Activated CD8-positive, alpha-beta memory T cell treated with anti-CD3 and anti-CD28 coated beads, Interleukin-2, amount 50 U/mL, for 24 hours (primary cell): Measurements from ENCODE around the gene MIER1.
"Not testable (repeated sequence)": the region's sequence is repeated elsewhere in the genome, so short reads cannot be mapped to it uniquely, and the experiment has no call there.

ENCODE experiments used
- DNase-seq: peaks from one replicate; pipeline ENCODE4 v3.0.0-alpha.2; 2020; ENCODE audit errors: extremely low read depth

The MIER1 gene

DNA sequence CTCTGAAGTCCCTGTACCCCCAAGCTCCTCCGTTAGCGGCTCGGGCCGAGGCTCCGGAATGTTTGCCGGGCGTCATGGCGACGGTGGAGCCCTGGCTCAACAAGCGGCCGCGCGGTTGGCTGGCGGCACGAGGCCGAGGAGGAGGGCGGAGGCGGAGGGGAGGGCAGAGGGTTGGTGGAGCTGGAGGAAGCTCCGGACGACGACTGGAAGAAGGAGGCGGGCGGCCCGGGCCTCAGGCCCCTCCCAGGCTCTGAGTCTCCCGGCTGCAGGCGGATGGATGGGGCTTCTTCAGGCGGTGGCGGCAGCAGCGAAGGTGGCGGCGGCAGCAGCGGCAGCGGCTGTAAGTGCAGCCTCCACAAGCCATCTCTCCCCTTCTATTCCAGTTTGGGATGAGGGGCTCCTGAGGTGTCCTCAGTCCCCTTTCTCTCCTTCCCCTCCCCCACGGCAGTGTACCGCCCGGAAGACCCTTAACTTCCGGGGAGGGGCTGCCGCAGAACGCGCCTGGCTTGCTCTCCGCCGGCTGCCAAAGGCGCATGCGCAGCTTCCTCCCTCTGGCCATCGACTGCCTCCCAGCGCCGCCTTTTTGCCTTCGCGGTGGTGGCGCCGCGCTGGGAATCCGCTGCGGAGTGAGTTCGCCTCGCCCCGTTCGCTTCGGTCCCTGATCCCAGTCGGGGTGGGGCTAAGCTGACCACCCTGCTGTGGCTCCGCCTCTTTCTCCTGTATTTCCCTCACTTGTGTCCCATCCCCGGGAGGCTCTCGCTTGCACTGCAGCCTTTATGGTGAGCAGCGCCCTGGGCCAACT lies at the start of gene MIER1, which contains the start of gene DNAI4:
TSS of gene MIER1 (plus strand) at position 235 of the 802 bp plus-strand sequence. CDS start at position 274, 39 bp downstream.
TSS of gene DNAI4 (minus strand) at position 101 of the 802 bp plus-strand sequence. CDS start at position 76, 25 bp downstream.
- DNase-seq = peak; percentile 90

DNA sequence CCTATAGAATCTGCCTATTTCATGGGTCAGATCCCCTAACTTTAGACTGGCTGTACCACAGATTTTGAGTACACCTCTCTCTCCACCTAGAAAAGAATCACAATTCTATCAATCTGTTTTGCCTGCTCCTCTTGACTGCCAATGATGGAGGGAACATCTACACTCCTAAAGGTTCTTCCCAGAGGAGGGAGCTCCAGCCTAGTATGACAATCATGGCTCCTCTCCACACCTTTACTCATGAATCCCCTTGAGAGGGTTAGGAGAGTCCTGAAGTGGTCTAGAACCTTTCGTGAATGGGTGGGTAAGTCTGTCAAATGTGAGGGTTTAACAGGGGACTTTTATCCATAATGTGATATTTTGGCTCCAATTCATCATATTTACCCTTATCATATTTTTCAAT lies 48.1 kb upstream of the MIER1 start:
- DNase-seq = no peak

DNA sequence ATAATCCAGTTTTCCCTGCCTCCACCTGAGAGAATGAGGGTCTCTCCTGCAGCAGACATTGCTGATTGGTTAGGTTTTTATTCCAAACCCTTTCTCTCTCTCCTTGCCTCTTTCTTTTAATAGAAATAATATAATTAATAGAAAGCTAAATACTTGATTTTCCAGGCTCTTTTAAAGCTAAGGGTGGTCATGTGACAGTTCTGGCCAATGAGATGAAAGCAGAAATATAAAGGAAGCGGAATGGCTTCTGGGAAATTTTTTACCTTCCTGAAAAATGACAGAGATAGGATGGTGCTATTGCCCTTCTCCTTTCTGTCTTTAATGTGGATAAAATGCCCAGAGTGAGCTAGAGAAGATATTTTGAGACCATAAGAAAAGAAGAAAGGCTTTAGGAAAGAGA lies 35.8 kb upstream of the MIER1 start:
- DNase-seq = no peak

DNA sequence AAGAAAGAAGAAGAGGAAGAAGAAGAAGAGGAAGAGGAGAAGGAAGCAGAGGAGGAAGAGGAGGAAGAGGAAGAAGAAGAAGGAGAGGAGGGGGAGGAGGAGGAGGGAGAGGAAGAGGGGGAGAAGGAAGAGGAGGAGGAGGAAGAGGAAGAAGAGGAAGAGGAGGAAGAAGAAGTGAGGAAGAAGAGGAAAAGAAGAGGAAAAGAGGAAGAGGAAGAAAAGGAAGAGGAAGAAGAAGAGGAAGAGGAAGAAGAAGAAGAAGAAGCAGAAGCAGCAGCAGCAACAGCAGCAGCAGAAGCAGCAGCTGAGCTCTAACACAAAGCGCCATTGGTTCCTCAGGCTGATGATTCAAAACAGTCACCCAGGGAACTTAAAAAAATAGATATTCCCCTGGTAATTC lies 34.2 kb upstream of the MIER1 start:
- no peak for DNase-seq

DNA sequence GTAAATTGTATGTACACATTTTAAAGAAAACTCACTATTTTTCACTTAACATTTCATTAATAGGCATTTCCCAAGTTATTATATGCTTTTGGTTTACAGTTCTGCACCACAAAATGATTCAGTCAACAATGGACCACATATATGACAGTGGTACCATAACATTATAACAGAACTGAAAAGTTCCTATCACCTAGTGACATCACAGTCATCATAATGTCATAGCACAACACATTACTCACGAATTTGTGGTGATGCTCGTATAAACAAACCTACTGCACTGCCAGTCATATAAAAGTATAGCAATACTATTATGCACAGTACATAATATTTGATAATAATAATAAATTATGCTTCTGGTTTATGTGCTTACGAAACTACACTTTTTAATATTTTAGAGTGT lies 31.1 kb upstream of the MIER1 start:
- DNase-seq = no peak

DNA sequence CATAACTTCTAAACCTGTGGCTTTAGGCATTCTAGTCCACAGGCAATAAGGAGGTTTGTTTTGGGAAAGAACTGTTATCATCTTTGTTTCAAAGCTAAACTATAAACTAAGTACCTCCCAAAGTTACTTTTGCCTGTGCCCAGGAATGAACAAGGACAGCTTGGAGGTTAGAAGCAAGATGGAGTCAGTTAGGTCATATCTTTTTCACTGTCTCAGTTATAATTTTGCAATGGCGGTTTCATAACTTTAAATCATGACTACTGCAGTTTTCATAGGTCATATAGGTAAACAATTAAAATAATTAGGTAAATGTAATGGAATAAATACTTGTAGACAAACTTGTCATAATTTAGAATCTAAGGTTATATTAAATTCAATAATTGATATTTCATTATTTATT lies 9.6 kb upstream of the MIER1 start:
- DNase-seq = not testable (repeated sequence)

DNA sequence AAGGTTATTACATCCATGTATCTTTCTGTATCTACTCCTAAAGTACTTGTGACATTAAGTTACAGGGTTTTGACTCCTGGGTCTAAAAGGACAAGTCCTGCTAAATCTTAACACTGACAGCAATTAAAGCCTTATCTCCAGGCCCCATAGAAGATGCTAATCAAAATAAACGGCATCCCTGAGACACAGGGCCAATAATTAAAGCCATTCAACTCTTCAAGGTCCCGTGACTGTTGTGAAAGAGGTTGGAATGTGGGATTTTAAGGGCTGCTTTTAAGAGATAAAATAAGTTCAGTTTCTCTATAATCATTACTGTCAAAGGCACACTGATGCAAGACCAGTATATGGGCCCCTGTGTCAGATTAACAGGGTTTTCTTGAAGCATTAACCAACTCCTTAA lies 8.5 kb upstream of the MIER1 start:
- DNase-seq = no peak

DNA sequence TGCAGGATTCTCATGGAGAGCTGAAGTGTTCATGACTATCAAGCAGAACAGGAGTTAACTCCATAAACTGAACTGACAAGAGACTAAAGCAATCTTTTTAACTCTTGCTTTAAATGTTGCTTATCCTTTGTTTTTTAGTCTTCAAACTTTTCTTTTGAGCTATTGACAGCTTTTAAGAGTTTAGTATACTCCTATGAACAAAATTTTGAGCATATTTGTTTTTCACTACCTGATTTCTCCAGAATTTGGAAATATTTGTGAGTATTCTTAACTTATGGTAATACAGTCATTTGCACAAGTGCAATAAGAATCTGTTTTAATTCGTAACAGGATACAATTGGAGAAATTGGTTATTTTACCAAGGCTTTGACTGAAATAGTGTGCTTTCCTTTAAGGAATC lies 7.3 kb upstream of the MIER1 start:
- DNase-seq = no peak

DNA sequence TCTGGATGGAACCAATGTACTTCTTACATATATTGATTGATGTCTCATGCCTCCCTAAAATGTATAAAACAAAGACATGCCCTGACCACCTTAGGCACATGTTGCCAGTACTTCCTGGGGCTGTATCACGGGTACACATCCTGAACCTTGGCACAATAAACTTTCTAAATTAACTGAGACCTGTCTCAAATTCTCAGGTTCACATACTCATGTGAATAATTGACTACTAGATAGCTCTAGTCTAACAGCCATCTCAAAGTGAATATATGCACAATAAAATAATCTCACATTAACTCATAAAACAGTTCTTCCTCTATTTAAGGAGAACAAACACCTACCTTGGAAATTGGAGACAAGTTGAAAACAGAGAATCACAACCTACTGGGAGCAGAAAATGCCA lies 5.7 kb upstream of the MIER1 start:
- no peak for DNase-seq

DNA sequence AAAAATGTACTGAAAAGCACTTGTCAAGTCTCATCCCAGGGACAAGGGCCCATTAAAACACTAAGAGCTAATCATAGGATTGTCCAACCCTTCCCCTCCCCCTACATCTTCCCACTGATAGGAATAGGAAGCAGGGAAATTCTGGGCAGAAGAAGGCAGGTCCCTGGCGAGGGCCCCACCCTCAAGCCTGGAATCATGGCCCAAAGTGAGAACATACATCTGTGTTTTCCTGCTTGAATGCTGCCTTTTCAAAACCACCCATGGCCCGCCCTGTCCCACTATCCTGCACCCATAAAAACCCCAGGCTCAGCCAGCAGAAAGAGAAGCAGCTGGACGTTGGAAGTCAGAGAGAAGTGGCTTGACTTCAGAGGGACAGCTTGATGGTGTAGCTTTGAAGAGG lies 5.0 kb upstream of the MIER1 start:
- DNase-seq = no peak

DNA sequence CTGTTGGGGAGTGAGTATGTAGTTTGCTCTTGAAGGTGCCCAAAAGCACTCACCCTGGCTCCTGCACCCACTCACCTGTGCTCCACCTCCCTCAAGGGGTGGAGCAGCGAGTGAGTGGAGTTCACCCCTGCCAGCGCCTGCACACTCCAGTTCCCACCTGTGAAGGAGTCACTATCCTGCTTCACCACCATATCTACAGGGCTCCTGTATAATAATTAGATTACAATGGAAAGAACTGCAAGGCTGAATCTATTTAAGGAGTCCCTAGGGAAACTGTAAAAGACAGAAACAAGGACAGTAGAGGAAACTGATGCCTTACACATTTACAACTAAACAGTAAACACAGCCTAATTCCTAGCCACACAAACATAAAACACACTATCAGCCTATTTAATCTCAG lies 4.2 kb upstream of the MIER1 start:
- no peak for DNase-seq

DNA sequence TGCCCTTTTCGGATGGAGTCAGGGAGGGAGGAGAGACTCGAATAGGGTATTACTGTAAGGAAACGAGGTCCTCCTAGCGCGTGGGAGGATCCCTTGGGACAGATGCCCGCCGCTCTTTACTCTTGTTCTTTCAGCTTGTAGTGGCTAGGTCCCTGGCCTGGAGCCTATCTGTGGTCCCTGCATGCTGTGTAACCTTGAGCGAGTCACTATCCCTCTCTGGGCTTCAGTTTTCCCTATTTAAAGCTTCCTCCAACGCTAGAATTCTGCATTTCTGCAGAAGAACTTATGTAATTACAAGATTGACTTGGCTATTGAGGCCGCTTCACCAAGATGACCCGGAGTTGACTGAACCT lies 744 bp downstream of the MIER1 start:
- no peak for DNase-seq

DNA sequence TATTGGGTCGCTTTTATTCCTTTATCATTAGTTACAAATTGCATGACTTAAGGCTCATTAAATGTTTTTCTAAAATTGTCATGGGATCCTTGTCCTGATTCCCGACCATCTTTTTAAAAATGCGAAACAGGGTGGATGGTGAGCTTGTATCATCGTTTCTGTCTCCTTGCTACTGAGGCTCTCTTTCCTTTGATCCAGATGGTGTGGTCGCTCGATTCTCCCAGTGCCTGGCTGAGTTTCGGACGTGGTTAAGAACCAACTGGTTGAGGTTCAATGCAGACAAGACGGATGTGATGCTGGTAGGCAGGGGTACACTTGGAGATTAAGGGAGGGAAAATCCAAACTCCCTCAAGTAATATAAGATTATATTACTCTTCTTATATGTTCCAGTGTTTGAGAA lies 1.2 kb downstream of the MIER1 start:
- DNase-seq = no peak

DNA sequence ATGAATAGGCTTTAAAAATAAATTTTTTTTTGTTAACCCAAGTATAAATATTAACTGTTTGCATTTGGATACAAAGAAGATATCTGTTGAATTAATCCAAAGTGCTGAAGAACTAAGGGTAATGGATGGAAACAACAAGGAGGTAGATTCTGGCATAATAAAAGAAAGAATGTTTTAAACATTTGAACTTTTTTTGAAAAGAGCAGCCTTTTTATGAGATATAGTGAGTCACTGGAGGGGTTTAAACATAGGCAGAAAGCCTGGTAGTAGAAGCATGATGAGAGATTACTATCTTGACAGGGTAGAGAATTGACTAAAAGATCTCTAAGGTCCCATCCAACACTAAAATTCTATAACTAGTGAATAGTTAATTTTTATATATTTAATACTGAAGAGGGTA lies 2.7 kb downstream of the MIER1 start:
- no peak for DNase-seq

DNA sequence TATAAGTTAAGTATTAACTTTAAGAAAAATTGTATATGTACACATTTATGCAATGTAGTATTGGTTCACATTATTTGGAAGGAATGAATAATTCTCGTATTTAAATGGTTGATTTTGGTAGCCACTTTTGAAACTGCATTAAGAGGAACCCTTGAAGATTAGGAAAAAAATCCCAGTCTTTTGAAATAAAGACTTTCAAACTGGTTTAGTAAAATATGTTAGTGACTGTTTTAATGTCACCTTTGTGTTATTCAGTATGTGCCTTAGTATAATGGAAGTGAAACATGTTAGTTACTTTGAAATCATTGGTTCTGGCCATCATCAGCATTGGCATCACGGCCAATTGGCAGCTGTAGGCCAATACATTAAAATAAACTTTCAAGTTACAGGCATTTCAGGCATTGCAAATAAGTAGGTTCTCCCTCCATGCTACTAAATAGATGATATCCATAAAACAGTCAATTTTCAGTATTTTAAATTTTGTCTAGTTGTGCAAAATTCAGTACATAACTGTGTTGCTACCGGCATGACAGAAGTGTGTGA lies 4.4 kb downstream of the MIER1 start:
- DNase-seq = no peak

DNA sequence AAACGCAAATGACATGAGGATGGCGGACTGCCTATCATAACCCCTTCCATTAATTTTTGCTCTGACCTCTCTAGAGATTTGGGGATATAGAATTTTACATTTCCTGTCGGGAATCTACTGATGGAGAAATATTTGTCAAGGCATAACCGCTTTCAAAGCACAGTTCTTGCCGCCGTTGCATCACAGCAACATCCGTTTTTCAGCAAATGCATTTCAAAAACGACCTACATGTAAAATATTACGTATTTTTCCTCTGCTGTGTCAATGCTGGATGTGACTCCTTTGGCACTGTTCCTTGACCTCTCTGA lies 4.9 kb downstream of the MIER1 start:
- no peak for DNase-seq

DNA sequence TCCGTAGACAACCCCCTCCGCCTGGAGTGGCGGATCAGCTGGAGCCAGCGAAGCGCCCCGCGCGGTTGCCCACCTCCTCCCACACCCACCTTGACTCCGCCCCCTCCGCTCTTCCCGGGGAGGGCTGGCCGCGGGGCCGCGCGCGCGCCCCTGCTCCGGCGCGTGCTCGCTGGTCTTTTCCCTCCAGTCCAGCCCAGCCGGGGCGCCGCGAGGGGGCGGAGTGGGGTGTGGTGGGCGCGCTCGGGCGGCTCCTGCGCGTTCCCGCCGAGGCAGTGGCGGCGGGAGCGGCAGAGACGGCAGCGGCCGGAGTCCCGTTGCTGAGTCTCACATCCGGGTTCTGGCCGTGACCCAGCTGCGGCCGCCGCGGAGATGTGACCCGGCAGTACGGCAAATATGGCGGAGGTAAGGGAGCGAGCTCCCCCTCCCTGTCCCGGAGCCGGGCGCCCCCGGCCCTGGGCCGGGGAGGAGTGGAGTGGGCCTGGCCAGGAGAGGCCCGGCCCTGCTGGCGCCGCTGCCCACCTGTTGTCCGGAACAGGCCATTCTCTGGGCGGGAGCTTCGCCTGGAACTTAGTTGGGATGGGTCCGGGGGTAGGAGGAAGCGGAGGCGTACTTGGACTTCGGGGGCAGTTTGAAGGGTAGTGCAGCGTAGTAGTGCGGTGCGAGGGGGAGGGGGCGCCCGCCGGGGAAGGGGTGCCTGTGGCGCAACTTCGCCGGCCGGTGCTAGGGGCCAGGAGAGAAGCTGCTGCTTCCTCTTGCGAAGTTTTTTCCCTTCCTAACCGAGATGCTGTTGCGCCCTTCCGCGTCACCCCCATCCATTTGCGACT lies 5.4 kb downstream of the MIER1 start:
- DNase-seq = peak; percentile 78

DNA sequence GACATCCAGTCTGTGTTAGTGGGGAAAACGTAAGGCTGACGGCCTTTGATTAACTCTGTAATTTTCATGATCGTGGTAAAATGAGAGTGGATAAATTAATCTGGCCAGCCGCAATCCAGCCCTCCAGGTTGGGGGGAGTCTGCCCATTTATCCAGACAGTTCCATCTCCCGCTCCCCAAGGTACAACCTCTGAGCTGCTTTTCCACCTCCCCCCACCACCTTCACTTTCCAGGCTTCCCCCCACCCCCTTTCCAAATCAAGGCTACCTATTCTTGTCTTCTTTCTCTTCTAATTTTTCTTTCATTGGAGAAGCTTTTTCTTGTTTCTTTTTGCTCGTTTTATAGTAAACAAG lies 6.0 kb downstream of the MIER1 start:
- DNase-seq = no peak

DNA sequence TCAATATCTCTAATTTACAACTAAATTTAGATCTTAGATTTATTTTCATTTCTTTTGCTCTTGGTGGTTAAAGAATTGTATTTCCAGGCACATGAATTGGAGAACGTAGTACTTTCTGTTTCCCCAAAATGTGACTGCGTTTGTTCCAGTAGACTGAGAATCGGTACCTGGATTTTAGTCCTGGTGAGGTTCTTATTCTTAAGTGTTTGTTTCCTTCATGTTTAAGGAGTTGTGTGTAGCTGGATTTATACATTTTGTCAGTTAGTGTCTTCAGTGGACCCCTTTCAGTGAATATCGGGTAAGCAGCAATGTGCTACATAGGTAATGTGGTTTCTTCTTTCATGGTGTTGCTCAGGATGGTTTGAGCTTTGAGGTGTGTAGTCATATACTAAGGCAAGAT lies 6.8 kb downstream of the MIER1 start:
- no peak for DNase-seq

DNA sequence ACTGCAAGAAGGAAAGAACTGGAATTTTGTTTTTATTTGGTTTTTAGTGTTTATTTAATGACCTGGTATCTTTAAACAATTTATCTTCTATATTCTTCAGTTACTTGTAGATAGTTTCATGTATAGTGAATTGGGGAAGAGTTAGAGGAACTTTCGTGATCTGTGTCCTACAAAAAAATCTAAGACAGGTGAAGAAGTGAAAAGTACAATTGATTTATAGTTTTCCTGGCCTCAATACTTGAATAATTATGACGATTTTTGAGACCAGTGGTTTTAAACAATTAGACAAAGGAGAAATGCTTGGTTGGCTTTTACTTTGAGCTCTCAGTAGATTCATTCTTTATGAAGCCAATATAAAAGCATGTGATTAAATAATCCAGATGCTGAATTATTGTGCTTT lies 7.5 kb downstream of the MIER1 start:
- no peak for DNase-seq

DNA sequence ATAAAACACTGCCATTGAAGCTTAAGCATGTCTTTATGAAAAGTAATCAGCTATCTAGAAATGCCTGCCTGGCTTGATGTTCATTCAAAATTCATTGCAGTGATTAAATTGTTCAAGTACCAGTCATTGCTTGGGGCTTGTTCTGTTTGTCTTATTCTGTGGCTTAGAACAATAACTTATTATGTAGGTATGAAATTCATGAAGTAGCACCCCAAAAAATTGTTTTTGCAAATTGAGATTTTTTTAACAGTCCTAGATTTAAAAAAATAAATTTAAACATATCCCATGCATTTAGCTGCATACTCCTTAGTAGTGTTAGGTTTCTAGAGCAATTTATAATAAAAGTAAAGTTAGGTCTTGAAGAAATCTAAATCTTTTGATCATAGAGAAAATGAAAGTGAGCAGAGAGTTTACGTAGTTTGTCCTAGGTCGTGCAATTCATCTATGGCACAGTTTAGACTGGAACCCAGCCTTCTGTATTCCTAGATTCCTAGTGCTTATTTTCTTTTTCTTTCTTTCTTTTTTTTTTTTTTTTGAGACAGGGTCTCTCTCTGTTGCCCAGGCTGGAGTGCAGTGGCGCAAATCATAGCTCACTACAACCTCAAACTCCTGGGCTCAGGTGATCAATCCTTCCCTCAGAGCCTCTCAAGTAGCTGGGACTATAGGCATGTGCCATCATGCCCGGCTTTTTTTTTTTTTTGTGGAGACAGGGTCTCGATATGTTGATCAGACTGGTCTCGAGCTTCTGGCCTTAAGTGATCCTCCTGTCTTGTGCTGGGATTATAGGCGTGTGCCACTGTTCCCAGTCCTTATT lies 9.3 kb downstream of the MIER1 start:
- DNase-seq = no peak

DNA sequence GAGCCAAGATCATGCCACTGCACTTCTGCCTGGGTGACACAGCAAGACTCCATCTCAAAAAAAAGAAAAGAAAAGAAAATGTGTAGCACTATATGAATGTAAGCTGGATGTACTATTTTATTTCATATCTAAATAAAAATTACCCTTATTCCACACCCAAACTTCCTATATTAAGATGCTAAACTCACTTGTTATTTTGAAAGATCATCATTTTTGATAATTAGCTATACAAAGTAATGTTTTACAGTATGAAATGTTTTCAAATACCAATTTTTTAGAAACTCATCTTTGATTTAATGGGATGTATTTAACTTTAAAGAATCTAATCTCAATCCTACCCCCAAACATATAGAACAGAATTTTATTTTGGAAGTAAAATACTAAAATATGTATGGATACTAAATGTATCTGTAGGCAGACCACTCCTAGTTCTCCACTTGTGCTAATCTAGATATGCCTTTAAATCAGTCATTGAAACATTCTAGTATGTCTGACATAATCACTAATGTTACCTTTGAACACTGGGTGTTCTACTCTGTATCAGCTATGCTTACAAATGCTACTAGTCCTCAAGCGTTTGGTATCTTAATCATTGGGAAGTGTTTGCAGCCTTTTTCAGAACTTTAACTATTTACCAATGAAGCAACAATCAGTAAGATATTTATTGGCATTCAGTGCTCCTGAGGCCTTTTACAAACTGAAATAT lies 12.9 kb downstream of the MIER1 start:
- DNase-seq = no peak
